HG03025 (cell line): ENCODE measurements around the gene MRPL43.

Experiments
- ATAC-seq: cut with Tn5 transposase; IDR thresholded peaks from one replicate; pipeline ENCODE4 v1.9.1; 2021; ENCODE audit warnings: mild to moderate bottlenecking, moderate library complexity; ENCODE audit not compliant: unreplicated experiment, low FRiP score

MRPL43 gene

GRCh38 chr10:101020427-101021075 is 33.3 kb upstream of the MRPL43 start:
- ATAC-seq, result no peak

GRCh38 chr10:101019440-101019703 is 32.1 kb upstream of the MRPL43 start:
- ATAC-seq, result no peak

- no peak for ATAC-seq
Observed at GRCh38 chr10:101018600-101019439, 31.5 kb upstream of the MRPL43 start.

DNA sequence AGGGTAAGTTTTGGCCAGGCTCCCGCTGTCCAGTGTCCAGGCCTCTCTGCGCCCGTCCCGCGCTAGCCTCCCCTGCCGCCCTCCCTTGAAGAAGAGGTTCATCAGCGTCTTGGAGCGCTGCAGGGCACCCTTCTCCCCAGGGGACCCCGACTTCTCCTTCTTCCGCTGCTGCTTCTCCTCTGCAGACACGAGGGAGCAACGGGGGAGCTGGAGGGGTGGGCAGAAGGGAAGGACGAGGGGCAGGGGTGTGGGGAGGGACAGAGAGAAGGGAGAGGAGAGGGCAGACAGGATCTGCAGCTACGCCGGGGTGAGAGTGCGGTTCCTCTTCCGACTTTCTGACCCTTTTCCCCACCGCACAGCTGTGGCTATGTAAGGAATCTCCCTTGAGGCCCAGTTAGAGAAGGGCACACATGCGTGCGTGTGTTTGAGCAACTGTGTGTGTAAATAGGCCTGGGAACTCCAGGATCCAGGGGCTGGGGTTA is 30.9 kb upstream of the MRPL43 start:
- no peak for ATAC-seq

DNA sequence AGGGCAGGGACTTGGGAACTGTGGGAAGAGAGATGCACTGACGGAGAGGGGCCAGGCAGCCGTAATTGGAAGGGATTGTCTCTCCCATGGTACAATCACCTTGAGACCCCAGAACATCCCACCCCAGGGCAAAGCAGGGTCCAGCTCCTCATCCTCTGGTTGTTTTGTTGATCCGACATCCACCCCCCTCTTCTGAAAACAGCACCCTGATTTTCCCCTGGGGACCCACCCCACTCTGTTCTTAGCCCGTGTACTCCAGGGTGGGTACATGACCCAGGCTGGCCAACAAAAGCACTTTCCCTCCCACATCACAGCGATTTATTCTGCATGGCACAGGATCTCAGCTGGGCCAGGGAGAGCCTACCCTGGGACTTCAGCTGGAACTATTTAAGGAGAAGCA is 29.5 kb upstream of the MRPL43 start:
- ATAC-seq, result no peak

DNA sequence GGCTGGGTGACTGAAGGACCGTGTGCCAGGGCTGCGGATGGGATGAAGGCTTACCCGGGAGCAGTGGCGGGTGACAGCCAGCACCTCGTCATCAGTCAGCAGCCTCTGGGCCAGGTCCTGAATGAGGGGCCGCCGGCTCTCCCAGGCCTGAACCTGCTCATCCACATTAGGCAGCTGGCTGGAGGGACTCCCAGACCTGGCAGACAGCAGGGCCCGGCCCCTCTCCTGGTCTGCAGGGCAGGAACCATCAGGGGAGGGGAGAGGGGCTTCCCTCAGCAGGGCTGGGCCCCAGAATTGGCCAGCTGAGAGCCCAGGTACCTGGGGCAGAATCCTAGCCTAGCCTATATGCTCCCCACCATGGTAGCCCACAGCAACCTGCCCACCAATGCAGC is 28.3 kb upstream of the MRPL43 start:
- no peak for ATAC-seq

GRCh38 chr10:101014966-101015581 is 27.8 kb upstream of the MRPL43 start:
- no peak for ATAC-seq

GRCh38 chr10:101014230-101014884 is 27.1 kb upstream of the MRPL43 start:
- ATAC-seq, result no peak

DNA sequence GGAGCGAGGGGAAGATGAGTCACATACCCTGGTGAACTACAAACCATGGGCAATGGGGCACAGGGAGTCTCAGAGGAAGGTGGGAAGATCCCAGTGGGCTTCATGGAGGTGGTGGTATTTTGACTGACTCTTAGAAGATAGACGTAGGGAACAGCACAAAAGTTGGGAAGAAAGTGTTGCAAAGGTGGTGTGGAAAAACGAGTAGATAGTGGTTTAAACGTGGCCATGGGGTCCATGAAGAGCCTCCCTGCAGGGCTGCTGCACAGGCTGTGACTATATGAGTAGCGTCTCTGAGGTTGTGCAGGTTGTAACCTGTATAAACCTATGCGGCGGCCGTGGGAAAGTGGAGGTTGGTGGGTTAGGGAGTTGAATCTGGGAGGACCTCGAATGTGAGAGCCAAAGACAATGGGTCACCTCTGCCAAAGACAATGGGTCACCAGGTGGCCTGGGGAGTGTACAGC is 26.1 kb upstream of the MRPL43 start:
- ATAC-seq, result no peak

DNA sequence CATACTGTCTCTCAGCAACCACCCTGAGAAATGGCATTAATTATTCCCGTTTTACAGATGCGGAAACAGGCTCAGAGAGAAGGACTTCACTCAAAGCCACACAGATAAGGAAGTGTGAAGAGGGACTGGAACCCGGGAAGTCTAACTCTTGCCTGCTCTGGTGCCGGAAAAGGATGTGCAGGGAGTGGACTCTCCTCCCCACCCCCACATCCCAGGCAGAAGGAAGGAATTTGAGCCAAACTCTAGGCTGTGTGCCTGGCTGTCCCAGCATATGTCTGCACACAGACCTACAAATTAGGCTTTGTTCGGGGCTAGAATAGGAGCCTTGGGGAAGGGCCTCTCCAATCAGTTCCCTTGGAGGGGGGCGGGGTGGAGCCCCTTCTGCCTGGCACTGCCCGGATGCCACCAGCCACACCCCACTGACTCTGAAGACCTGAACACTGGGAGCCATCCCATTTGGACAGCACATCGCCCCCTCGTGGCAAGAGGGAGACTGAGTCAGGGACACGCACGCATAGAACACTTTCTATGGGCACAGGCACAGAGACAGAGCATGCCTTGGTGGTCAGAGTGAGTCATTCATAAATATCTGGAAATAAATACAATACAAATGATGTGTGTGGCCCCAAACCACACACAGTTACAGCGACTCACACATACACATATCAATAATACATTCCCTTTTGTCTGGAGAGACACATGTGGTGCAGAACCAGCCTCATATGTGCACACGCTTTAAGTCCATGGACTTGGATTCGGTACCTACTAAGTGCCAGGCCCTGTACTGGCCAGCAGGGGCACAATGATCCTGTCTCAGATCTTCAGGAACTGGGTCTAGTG is 25.4 kb upstream of the MRPL43 start:
- no peak for ATAC-seq

GRCh38 chr10:101011517-101012423 is 24.5 kb upstream of the MRPL43 start:
- no peak for ATAC-seq

DNA sequence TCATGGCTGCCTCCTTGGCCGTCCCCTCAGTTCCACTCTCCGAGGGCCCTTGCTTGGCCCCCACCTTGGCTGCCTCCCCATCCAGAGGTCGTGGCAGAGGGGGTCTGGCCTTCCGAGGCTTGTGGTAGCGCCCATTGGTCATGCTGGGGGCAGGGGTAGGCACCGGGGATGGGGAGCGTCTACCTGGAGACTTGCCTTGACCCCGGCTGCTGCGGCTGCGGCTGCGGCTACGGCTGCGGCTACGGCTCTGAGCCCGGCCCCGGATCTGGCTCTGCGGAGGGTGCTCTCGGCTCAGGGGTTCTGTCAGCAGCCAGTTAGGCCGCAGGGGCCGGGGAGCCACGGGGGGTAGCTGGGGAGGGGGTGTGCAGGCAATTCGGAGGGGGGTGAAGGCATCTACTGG is 23.0 kb upstream of the MRPL43 start:
- ATAC-seq, result no peak

- no peak for ATAC-seq
Observed at GRCh38 chr10:101008823-101009423, 21.6 kb upstream of the MRPL43 start.

- ATAC-seq, result no peak
Observed at GRCh38 chr10:101007915-101008822, 20.9 kb upstream of the MRPL43 start.

DNA sequence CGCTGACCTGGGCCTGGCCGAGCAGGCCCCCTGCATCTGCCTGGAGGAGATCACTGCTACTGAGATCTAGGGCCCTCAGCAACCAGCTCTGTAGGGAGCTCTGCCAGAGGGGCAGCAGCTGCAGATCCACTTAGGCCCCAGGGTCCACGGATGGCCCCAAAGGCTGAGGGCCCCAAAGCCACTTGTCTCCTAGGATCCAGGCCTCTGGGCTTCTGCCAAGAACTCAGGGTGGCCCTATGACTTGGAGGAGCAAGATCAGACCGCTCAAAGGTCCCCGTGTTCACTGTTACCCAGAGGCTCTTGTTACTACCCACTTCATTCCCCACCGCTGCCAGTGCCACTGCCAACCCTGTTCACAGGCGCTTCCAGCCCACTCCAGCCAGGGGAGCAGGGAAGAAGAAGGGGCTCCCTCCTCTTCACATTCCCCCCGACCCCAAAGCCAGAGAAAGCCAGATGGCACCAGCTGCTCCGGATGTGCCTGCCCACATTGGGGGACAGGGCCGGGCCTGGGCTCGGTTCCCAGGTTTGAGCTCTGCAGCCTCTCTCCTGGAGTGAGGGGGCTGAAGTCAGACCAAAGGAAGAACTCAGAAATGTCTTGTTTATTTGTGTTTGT is 19.9 kb upstream of the MRPL43 start:
- ATAC-seq, result no peak

DNA sequence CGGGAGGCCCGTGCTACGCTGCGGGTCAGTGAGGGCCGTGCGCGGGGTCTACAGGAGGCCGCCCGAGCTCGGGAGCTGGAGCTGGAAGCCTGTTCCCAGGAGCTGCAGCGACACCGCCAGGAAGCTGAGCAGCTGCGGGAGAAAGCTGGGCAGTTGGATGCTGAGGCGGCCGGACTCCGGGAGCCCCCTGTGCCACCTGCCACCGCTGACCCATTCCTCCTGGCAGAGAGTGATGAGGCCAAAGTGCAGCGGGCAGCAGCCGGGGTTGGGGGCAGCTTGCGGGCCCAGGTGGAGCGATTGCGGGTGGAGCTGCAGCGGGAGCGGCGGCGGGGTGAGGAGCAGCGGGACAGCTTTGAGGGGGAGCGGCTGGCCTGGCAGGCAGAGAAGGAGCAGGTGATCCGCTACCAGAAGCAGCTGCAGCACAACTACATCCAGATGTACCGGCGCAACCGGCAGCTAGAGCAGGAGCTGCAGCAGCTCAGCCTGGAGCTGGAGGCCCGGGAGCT is 19.3 kb upstream of the MRPL43 start:
- ATAC-seq, result no peak

GRCh38 chr10:101005869-101006567 is 18.7 kb upstream of the MRPL43 start:
- ATAC-seq, result no peak
